ENCODE results near the gene PRKACB.

PRKACB gene

GRCh38 chr1:84143796-84144565, at the start of gene PRKACB:
Gene PRKACB (plus strand): TSS chr1:84144271. CDS start chr1:84144362, 91 bp downstream.
- DNase-seq (ENCODE audit: low read depth) = peak; percentile 79

GRCh38 chr1:84095308-84095707, 48.8 kb upstream of the PRKACB start:
- no peak for DNase-seq (ENCODE audit: low read depth)

GRCh38 chr1:84096176-84096575, 47.9 kb upstream of the PRKACB start:
- no peak for DNase-seq (ENCODE audit: low read depth)

GRCh38 chr1:84101204-84101603, 42.9 kb upstream of the PRKACB start:
- DNase-seq (ENCODE audit: low read depth) = no peak

- DNase-seq (ENCODE audit: low read depth) = peak; percentile 91
Observed at GRCh38 chr1:84103197-84103992, 40.7 kb upstream of the PRKACB start.

GRCh38 chr1:84107538-84107937, 36.5 kb upstream of the PRKACB start:
- DNase-seq (ENCODE audit: low read depth) = peak; percentile 84

GRCh38 chr1:84107955-84108354, 36.1 kb upstream of the PRKACB start:
- no peak for DNase-seq (ENCODE audit: low read depth)

GRCh38 chr1:84108900-84109578, 35.0 kb upstream of the PRKACB start:
- DNase-seq (ENCODE audit: low read depth) = no peak

- DNase-seq (ENCODE audit: low read depth) = no peak
Observed at GRCh38 chr1:84110629-84111028, 33.4 kb upstream of the PRKACB start.

- no peak for DNase-seq (ENCODE audit: low read depth)
Observed at GRCh38 chr1:84116558-84116957, 27.5 kb upstream of the PRKACB start.

- DNase-seq (ENCODE audit: low read depth) = peak; percentile 36
Observed at GRCh38 chr1:84117868-84118267, 26.2 kb upstream of the PRKACB start.

- DNase-seq (ENCODE audit: low read depth) = no peak
Observed at GRCh38 chr1:84121360-84121759, 22.7 kb upstream of the PRKACB start.

- peak; percentile 77 for DNase-seq (ENCODE audit: low read depth)
Observed at GRCh38 chr1:84122780-84123382, 21.2 kb upstream of the PRKACB start.

GRCh38 chr1:84133479-84133878, 10.6 kb upstream of the PRKACB start:
- no peak for DNase-seq (ENCODE audit: low read depth)

- DNase-seq (ENCODE audit: low read depth) = no peak
Observed at GRCh38 chr1:84135341-84135740, 8.7 kb upstream of the PRKACB start.

- DNase-seq (ENCODE audit: low read depth) = peak; percentile 67
Observed at GRCh38 chr1:84141182-84142003, 2.7 kb upstream of the PRKACB start.

GRCh38 chr1:84145068-84145467, 997 bp downstream of the PRKACB start:
- peak; percentile 51 for DNase-seq (ENCODE audit: low read depth)

GRCh38 chr1:84146411-84147032, 2.5 kb downstream of the PRKACB start:
- DNase-seq (ENCODE audit: low read depth) = peak; percentile 89

- DNase-seq (ENCODE audit: low read depth) = no peak
Observed at GRCh38 chr1:84148758-84149157, 4.7 kb downstream of the PRKACB start.

GRCh38 chr1:84152649-84153056, 8.6 kb downstream of the PRKACB start:
- DNase-seq (ENCODE audit: low read depth) = no peak

- DNase-seq (ENCODE audit: low read depth) = no peak
Observed at GRCh38 chr1:84155517-84155916, 11.4 kb downstream of the PRKACB start.

Data from ELR (cell line).